Left hindlimb (tissue), 1 donor: ENCODE data around the gene SHROOM2.

Source experiments
- DNase-seq: peaks from one replicate; pipeline ENCODE4 v3.0.0-alpha.2; 2018

The SHROOM2 gene

DNA sequence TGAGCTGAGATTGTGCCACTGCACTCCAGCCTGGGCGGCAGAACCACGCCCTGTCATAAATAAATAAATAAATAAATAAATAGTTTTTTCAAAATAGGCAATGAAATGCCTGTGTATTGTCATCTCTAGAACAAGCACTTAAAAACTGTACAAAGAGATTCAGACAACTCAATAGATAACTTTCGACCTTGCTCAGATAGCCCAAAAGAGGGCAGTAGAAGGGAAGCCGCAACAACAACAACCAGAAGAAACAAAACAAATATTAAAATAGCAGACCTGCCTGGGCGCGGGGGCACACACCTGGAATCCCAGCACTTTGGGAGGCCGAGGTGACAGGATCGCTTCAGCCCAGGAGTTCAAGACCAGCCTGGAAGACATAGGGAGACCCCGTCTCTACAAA, 171.5 kb downstream of the SHROOM2 start:
- DNase-seq = no peak

DNA sequence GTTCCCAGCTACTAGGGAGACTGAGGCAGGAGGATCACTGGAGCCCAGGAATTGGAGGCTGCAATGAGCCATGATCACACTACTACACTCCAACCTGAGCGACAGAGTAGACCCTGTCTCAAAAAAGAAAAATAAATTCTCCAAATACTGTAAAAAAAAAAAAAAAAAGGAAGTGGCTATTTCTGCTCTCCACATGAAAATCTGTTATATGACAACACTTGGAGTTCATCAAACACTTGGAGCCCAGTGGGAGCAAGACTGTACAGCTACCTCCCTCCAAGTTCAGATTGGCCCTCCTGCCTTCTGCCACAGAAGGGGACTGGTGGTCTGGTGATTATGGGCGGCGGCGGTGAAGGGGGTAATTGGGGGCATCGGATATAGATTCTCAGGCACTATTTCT, 172.0 kb downstream of the SHROOM2 start:
- DNase-seq = no peak

DNA sequence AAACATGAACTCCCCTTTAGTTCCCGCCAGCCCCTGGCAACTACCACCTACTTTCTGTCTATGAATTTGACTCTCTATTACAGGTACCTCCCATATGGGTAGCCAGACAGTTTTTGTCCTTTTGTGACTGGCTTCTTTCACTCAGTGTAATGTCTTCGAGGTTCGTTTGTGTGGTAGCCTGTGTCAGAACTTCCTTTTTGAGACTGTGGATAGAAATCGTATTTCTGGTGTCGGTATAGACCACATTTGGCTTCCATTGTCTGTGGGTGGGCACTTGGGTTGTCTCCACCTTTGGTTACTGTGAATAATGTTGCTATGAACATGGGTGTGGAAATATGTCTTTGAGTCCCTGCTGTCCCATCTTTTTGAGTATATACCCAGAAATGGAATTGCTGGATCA, 175.5 kb downstream of the SHROOM2 start:
- no peak for DNase-seq

DNA sequence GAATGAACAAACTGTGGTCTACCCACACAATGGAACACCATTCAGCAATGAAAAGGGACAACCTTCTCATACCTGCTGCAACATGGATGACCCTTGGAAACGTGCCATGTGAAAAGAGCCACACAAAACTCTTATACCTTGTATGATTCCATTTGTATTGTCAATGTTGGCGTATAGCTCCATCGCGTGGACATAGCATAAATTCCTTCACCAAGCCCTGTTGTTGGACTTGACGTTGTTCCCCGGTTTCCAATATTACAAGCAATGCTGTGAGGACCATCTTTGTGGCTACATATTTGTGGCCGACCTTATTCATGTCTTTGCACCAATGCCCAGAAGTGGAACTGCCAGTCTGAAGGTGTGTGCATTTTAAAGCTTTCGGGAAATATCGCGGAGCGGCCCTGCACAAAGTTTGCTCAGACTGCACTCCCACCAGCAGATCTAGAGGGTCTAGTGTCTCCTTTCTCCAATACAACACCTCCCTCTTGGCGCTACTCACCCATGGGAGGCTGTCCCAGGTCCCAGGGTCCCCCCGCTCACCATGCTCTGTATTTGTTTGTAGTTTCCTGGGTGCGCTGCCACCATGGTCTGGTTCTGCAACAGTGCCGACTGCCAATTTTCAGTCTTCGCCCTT, 180.7 kb downstream of the SHROOM2 start, which contains the start of gene CLDN34:
TSS of gene CLDN34 (plus strand) at position 584 of the 634 bp plus-strand sequence. CDS start at position 584, 0 bp downstream.
- no peak for DNase-seq

- DNase-seq = no peak
These were observed 191.4 kb downstream of the SHROOM2 start for GRCh38 chrX:9977635-9978034.

DNA sequence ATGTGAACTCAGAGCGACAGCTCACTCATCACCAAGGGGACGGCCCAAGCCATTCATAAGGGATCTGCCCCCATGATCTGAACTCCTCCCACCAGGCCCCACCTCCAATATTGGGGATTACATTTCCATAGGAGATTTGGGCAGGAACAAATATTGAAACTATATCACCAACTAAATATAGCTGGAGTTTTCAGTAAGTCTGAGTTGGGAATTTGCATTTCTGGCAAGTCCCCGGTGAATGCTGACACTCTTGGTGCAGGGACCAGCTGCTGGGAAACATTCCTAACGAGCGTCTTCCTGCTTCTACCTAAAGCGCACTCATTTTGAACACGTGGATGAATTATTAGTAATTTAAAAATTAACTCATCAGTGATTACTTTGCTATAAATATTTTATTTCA, 194.2 kb downstream of the SHROOM2 start:
- no peak for DNase-seq

DNA sequence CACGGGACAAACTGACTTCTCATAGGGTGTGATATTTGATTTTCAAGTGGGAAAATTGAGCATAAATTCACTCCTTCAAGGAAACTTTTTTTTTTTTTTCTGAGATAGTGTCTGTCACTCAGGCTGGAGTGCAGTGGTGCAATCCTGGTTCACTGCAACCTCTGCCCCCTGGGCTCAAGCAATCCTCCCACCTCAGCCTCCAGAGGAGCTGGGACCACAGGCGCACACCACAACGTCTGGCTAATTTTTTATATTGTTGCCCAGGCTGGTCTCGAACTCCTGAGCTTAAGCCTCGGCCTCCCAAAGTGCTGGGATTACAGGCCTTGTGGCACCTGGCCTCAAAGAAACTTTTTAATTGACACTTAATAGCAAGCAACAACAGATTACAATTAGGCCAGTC, 194.7 kb downstream of the SHROOM2 start:
- no peak for DNase-seq

DNA sequence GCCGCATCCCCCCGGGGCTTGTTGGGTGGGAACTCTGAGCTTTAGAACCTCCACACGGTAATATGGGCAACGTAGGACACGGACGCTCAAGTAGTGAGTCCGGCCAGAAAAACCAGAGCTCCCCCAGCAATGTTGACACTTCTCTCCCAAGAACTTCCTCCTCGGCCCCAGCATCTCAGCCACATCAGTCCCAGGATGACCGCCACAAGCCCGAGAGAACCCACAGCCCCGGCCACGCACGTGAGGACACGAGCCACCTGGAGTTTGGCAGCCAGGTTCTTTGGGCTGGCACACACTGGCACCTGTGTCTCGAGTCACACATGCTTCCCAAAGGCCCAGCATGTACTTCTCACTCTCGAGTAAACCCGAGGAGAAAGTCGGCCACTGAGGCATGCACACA, 197.2 kb downstream of the SHROOM2 start:
- DNase-seq = no peak

DNA sequence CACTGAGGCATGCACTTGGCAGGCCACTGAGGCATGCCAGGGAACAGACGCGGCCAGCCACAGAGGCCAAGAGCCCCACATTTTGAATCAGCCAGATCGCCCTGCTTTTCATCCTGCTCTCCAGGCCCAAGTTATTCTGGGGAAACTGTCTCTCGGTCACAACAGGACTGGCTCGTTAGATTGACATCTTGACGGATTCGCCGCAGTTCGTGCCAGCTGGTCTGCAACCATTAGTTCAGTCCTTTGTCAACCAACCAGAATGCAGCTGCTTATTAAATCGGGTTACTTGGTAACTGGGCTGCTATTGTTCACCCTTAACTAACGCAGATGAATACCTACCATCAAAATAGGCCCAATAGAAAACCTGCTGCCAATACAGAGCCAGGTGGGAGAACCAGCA, 197.6 kb downstream of the SHROOM2 start:
- no peak for DNase-seq

DNA sequence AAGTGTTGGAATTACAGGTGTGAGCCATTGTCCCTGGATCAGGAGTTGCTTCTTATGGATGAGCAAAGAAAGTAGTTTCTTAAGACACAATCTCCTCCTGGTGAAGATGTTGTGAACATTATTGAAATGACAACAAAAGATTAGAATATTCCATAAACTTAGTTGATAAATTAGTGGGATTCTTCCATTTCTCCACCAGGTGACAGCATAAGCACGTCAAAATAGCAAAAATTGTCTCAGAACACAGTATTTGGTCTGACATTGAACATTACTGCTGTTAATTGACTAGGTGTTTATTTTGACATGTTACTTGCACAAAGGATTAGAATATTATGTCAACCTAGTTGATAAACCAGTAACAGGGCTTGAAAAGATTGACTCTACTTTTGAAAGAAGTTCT, 202.5 kb downstream of the SHROOM2 start:
- DNase-seq = no peak

GRCh38 chrX:9992061-9992460, 205.8 kb downstream of the SHROOM2 start:
- DNase-seq = no peak

DNA sequence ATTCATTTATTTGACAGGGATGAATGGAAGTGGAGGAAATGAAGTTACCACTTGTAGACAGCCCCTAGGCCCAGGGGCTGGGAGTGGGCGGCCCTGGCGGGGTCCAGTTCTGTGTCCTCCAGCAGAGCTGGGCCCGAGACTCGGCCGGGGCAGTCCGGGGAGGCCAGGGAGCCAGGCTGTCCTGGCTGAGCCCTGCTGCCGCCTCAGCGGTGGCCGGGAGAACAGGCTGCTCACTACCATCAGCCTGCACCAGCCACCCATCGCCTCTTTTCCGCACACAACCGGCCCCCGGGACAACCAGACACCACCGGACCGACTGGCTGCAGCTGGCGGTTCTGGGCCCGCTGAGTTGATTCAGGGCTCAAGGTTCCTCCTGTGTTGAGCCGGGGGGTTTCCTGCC, 206.5 kb downstream of the SHROOM2 start:
- DNase-seq = no peak

DNA sequence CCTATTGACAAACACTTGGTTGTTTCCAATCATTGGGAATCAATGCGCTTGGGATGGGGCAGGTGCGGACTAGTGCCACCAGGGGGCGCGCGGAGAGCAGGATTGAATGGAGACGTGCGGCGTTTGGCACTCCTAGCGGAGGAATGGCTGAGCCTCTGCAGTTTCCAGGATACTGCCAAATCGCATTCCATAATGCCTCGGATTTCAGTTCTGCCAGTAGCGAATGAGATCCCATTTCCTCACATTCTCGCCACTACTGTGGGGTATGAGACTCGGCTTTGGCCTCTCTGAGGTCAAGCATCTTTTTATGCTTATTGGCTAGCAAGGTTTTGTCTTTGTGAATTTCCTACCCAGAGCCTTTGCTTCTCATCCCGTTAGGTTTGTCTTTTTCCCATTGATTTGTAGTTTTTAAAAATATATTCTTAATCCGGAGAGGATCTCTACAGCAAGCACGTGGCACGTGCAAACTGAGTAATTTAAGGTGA, 209.7 kb downstream of the SHROOM2 start:
- DNase-seq = peak; percentile 73

DNA sequence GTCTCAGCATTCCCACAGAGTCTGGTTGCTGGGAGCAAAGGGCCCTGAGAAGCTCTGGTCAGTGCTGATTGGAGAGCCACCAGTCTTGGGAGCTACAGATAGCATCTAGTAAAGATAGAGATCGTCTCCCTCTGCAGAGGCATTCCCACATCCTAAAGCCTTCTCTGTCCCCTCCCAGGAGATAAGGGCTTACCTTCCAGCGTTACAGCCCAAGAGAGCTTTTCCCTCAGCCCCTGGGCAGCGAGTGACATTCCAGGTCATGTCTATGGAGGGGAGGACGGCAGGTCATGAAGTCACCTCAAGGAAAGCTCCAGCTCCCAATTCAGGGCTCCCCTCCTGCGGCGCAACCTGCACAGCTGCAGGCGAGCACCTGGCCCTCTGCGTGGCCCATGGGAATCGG, 210.8 kb downstream of the SHROOM2 start:
- DNase-seq = no peak

DNA sequence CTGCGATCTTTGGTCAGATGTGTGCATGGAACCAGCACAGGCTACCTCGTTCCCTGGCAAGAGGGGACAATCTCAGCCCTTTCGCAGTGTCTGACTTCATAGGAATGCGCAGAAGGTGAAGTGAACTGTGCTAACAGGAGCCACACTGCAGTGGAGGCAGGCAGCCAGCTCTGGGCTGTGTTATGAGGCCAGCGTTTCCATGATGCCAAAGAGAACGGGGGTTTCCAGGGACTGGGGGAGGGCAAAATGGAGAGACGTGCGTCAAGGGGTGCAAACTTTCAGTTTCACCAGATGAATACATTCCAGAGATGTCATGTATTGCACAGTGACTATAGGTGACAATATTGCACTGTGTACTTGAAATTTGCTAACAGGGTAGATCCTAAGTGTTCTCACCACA, 211.3 kb downstream of the SHROOM2 start:
- DNase-seq = no peak
